Activated CD4-positive, CD25-positive, alpha-beta regulatory T cell treated with anti-CD3 and anti-CD28 coated beads, Interleukin-2, amount 50 U/mL, for 72 hours (primary cell): ENCODE data around the gene CDK11B.
"Not testable (repeated sequence)": the region's sequence is repeated elsewhere in the genome, so short reads cannot be mapped to it uniquely, and the experiment has no call there.

Experiments
- DNase-seq: peaks from one replicate; pipeline ENCODE4 v3.0.0; 2021

The CDK11B gene

GRCh38 chr1:1658583-1659549, at the start of gene CDK11B:
Gene CDK11B, minus strand, starts transcription at chr1:1659004. Its CDS starts 1,519 bp downstream, at chr1:1657485.
- peak; percentile 93 for DNase-seq

GRCh38 chr1:1707897-1708296, 49.1 kb upstream of the CDK11B start:
- not testable (repeated sequence) for DNase-seq

- not testable (repeated sequence) for DNase-seq
These were observed 48.4 kb upstream of the CDK11B start for GRCh38 chr1:1707241-1707640.

GRCh38 chr1:1705623-1706022, 46.8 kb upstream of the CDK11B start:
- not testable (repeated sequence) for DNase-seq

GRCh38 chr1:1704284-1704957, 45.6 kb upstream of the CDK11B start:
- not testable (repeated sequence) for DNase-seq

GRCh38 chr1:1703796-1704195, 45.0 kb upstream of the CDK11B start:
- no peak for DNase-seq

- DNase-seq, result not testable (repeated sequence)
These were observed 43.7 kb upstream of the CDK11B start for GRCh38 chr1:1702506-1702905.

GRCh38 chr1:1700557-1700956, 41.8 kb upstream of the CDK11B start:
- DNase-seq, result not testable (repeated sequence)

- not testable (repeated sequence) for DNase-seq
These were observed 41.3 kb upstream of the CDK11B start for GRCh38 chr1:1700067-1700466.

GRCh38 chr1:1699061-1699460, 40.3 kb upstream of the CDK11B start:
- DNase-seq, result not testable (repeated sequence)

- not testable (repeated sequence) for DNase-seq
These were observed 38.8 kb upstream of the CDK11B start for GRCh38 chr1:1697358-1698183.

GRCh38 chr1:1696431-1697357, 37.9 kb upstream of the CDK11B start:
- not testable (repeated sequence) for DNase-seq

- peak; percentile 93 for DNase-seq
These were observed 34.2 kb upstream of the CDK11B start, which contains the start of gene SLC35E2B for GRCh38 chr1:1692714-1693647. Gene SLC35E2B, minus strand, starts transcription at chr1:1692795. Its CDS starts 16,096 bp downstream, at chr1:1676699.

GRCh38 chr1:1692324-1692713, 33.5 kb upstream of the CDK11B start:
- peak; percentile 83 for DNase-seq

GRCh38 chr1:1691443-1691842, 32.6 kb upstream of the CDK11B start:
- DNase-seq, result not testable (repeated sequence)

GRCh38 chr1:1689526-1689925, 30.7 kb upstream of the CDK11B start:
- not testable (repeated sequence) for DNase-seq

- no peak for DNase-seq
These were observed 29.0 kb upstream of the CDK11B start for GRCh38 chr1:1687846-1688245.

- no peak for DNase-seq
These were observed 25.4 kb upstream of the CDK11B start for GRCh38 chr1:1684031-1684681.

- DNase-seq, result no peak
These were observed 24.5 kb upstream of the CDK11B start for GRCh38 chr1:1683104-1683905.
